Body of pancreas (tissue), 4 donors: ENCODE data around the gene CDC42EP4. TPM values are rescaled to one million over a fixed set of nuclear protein-coding genes. Genes with fewer than 3 reads are reported as not detected.

Source experiments
- ATAC-seq: fragments of 150-250 bp; one replicate; pipeline ENCODE4 v1.9.1; 2016
- DNase-seq, 4 donors: peaks; one replicate each; pipeline ENCODE4 v3.0.0-alpha.2; 2019
- H3K27ac ChIP-seq, 4 donors: fragments of 200-600 bp; sonication (generic); 1 replicate in 3 of 4; 2 replicates in 1 of 4; pipeline versions ENCODE4 v1.5.1 to v1.6.1; 2016 to 2019; ENCODE audit warnings: mild to moderate bottlenecking in 1 of 4, mixed read lengths in 1 of 4, moderate library complexity in 1 of 4
- H3K27me3 ChIP-seq, 2 donors: fragments of 200-600 bp; sonication (generic); one replicate each; pipeline ENCODE4 v1.6.0; 2016; ENCODE audit warnings: mild to moderate bottlenecking in 1 of 2
- H3K36me3 ChIP-seq, 2 donors: fragments of 200-600 bp; sonication (generic); replicated peaks in 1 of 2; 2 replicates each; pipeline ENCODE4 v1.5.1; 2016; ENCODE audit warnings: low read depth in 2 of 2; ENCODE audit not compliant: insufficient read depth in 1 of 2
- H3K4me1 ChIP-seq: fragments of 200-600 bp; sonication (generic); one replicate; pipeline ENCODE4 v1.6.0; 2016
- H3K4me3 ChIP-seq, 2 donors: fragments of 200-600 bp; sonication (generic); 1 replicate in 1 of 2; 2 replicates in 1 of 2; pipeline ENCODE4 v1.5.1; 2016 to 2019
- H3K9me3 ChIP-seq, 3 donors: fragments of 200-600 bp; sonication (generic); 1 replicate in 2 of 3; 2 replicates in 1 of 3; pipeline ENCODE4 v1.5.1; 2016
- CTCF ChIP-seq, 7 experiments: fragments of 450-650 bp in 4 of 7; fragments of 200-600 bp in 3 of 7; sonication (generic) in 3 of 7; IDR thresholded peaks; one replicate each; pipeline ENCODE4 v1.5.1; 2016 to 2019; ENCODE audit warnings: antibody characterized with exemption in 7 of 7
- POLR2A ChIP-seq, 3 donors: fragments of 450-650 bp; IDR thresholded peaks; one replicate each; pipeline ENCODE4 v1.6.1; 2016; ENCODE audit warnings: antibody characterized with exemption in 3 of 3, mild to moderate bottlenecking in 2 of 3
- WGBS, 2 donors: methylation state at CpG; one replicate each; pipeline ENCODE4 v1.1.5; 2017; 5-methylcytosine and 5-hydroxymethylcytosine counted together
- intact Hi-C: fragments of 100-400 bp; cut with DNase I; formaldehyde crosslinking; loops from one replicate; pipeline ENCODE4 v1.15.1; 2023
- total RNA-seq, 2 donors: library from RNA; depleted of rRNA; stranded (reverse); fragments of >200 nt; gene quantifications; one replicate each; pipeline ENCODE4 v1.1.0, GENCODE V29; 2016

Gene CDC42EP4
- total RNA-seq, 2 donors from 2014 or later: 47.0 to 60.6 TPM

GRCh38 chr17:73234736-73235135, 77.1 kb downstream of the CDC42EP4 start:
- Histone ChIP-seq H3K9me3 (no peaks in the 10 kb centered on the region), H3K27me3 (no peaks in the 10 kb centered on the region), H3K4me3 (no peak overlapping the region), H3K4me1 (peaks cover 43% of the 10 kb centered on the region), H3K36me3 (peaks cover 0 to 8% of the 10 kb centered on the region in 2 donors), H3K27ac (no peak overlapping the region)
- intact Hi-C loops: no loop called here
- DNase-seq (no peak), ATAC-seq (no peak)
- TF ChIP-seq CTCF (IDR thresholded peaks at IDR 0.05): no peak
- no peak for TF ChIP-seq POLR2A (IDR thresholded peaks at IDR 0.05)
- WGBS, 2 donors: 88% methylated on average over 10 of the region's 10 CpGs

Other genes starting within 250 kb of the CDC42EP4 start
- gene SLC39A11, start 219.3 kb downstream of the CDC42EP4 start, total RNA-seq: 10 to 100 TPM; 27.8 to 39.6 TPM
- gene SSTR2, start 147.0 kb downstream of the CDC42EP4 start, total RNA-seq: 1 to 10 TPM in 1 of 2 donors, under 1 TPM in 1; 0.66 to 1.0 TPM
- gene COG1, start 118.9 kb downstream of the CDC42EP4 start, total RNA-seq: 10 to 100 TPM; 34.8 to 42.5 TPM
- not detected for gene CPSF4L, start 50.1 kb downstream of the CDC42EP4 start, total RNA-seq